GM10248 (cell line): ENCODE data around the gene EPX.

Experiments used
- CTCF ChIA-PET: fragments of 300-600 bp; sonication (Branson Sonifier 250); formaldehyde crosslinking; extraction: SDS; loops from one replicate; lab custom pipeline; 2021; ENCODE audit warnings: antibody characterized with exemption; lab: Yijun Ruan, JAX
- POLR2A ChIA-PET: fragments of 350-650 bp; sonication (Branson Sonifier 250); formaldehyde crosslinking; extraction: SDS; loops from one replicate; lab custom pipeline; 2020; ENCODE audit warnings: antibody characterized with exemption; lab: Yijun Ruan, JAX
- DNase-seq: peaks from one replicate; pipeline ENCODE4 v3.0.0; 2012; ENCODE audit errors: extremely low spot score
- TF ChIP-seq, protein P1 (sequence below): IDR thresholded peaks from 2 replicates; pipeline ENCODE4 v1.5.1; 2012; ENCODE audit warnings: mild to moderate bottlenecking, low read depth; ENCODE audit errors: extremely low read depth, missing control alignments, control extremely low read depth

EPX gene

DNA sequence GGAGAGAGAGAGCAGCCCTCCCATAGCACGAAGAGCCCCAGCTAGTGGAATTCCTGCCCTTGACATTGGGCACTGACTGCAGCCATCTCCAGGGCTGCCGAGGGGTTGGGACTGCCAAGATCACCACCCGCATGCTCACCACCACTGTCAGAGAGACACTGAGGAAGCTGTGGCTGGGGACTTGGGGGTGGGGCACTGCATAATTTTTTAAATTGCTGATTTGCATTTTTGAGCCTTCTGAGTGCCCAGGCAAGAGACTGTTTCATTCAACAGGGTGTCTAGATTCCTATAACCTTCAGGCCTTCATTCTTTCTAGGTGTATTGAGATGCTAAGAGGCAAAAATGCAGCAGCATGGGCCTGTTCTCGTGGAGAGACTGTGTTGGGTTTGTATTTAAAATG is 9.0 kb upstream of the EPX start:
- DNase-seq, result no peak
- POLR2A ChIA-PET, result no interaction called here
- CTCF ChIA-PET, result no interaction called here
- TF ChIP-seq, protein P1, sequence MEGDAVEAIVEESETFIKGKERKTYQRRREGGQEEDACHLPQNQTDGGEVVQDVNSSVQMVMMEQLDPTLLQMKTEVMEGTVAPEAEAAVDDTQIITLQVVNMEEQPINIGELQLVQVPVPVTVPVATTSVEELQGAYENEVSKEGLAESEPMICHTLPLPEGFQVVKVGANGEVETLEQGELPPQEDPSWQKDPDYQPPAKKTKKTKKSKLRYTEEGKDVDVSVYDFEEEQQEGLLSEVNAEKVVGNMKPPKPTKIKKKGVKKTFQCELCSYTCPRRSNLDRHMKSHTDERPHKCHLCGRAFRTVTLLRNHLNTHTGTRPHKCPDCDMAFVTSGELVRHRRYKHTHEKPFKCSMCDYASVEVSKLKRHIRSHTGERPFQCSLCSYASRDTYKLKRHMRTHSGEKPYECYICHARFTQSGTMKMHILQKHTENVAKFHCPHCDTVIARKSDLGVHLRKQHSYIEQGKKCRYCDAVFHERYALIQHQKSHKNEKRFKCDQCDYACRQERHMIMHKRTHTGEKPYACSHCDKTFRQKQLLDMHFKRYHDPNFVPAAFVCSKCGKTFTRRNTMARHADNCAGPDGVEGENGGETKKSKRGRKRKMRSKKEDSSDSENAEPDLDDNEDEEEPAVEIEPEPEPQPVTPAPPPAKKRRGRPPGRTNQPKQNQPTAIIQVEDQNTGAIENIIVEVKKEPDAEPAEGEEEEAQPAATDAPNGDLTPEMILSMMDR, result no peak

DNA sequence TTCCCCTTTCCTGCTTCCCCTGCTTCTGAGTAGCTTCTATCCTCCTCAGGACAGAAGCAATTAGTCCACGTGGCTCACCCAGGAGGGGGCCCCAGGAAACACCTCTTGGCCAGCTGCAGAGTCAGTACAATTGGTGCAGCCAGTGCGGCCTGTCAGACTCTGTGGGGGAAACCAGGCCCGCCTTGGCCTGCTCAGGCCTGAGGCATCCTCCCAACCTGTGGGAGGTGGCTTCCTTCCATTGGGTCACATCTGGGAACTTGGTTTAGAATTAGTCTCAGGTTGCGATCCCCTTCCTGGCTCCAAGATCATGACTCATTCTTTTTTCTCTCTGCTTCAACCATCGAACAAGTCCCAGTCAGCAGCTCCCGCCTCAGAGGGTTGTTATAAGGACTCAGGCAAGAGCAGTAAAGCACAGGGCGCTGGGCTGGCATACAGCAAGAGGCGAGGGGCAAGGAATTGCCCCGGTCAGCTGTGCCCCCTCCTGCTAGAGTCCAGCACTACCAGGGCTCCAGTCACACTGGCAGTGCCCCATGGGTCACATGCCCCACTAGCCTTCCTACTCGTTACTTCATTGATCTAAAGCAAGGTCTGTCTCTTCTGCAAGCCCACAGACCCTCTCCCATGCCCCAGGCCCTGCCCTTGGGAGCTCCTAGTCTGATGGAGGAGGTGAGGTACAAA is 8.1 kb upstream of the EPX start:
- TF ChIP-seq, protein P1, result no peak
- POLR2A ChIA-PET, result no interaction called here
- CTCF ChIA-PET, result interaction anchor here (0.7 to 2.1 kb wide), 3 partner anchors 10 to 66 kb away, joined by 3 to 9 read pairs (median 5); no protein-coding TSS in a partner anchor
- no peak for DNase-seq

DNA sequence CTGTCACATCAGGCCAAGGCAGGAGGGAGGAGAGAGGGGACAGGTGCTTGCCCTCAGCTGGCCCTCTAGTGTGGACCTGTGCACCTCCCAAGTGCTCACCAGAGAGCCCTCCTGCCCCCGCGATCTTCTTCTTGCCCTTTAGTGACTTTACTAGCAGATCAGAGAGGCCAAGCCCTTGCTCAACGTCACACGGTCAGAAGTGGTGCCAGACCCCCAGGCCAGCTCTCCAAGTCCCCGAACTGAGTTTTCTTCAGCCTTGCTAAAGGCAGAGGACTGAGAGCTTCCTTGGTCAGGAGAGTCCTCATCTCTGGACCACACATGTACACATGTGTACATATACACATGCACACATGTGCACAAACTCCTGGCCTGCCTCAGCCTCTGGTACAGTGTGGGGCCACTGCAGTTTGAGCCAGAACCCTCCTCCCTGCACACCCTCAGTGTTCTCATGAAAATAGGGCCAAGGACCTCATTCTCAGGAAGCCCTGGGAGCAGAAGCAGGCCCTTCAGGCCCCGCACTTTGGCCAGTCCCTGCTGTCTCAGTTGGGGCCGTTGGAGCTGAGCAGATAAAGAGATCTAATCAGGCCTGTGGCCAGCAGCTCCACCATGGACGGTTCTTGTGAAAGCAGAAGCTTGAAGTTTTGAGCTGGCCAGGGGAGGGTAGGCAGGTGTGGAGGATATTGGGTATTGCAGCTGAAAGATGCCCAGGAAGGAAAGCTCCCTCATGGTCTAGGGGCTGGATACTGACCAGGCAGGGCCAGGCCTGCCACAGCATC is 7.4 kb upstream of the EPX start:
- POLR2A ChIA-PET, result no interaction called here
- CTCF ChIA-PET, result interaction anchor here (1.3 to 2.1 kb wide), 3 partner anchors 14 to 65 kb away, joined by 4 to 9 read pairs (median 5); no protein-coding TSS in a partner anchor
- TF ChIP-seq, protein P1, result no peak
- no peak for DNase-seq

DNA sequence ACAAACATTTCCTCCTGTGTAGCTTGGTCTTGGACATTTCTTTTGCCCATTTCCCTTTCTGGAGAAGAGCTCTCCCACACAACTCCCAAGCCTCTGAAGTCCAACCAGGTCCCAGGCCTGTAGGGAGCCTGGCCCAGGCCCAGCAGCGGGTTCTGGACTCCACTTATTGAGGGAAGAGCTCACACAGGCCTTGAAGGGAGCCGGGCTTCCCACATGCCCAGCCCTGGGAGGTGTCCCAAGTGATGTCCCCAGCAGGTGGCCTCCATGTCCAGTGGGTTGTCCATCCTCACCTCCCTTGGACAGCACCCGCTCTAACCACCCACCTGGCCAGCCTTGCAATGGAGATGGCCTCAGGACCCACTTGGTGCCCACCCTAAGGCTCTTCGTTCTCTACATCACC is 5.9 kb upstream of the EPX start:
- ChIA-PET CTCF (interaction anchor here (1.7 kb wide), 1 partner anchor 63 kb away, joined by 5 read pairs; no protein-coding TSS in a partner anchor), POLR2A (interaction anchor here (0.6 kb wide), 1 partner anchor 902 kb away, joined by 7 read pairs; no protein-coding TSS in a partner anchor)

DNA sequence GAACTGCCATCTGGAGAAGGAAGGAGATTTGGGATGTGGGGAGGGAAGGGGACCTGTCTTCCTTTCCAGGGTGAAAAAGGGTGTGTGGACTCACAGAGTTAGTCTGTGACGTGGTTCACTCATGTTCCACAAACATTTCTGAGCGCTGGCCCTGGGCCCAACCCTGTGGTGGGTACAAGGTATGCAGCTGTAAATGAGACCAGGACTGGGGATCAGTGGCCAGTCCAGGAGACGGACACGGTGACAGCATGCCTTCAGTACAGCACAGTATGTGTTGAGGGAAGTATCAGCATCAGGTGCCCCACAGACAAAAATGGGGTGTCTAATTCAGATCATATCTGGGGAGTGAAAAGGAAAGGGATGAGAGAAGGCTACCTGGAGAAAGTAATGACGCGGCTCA is 5.5 kb upstream of the EPX start:
- ChIA-PET CTCF (no interaction called here), POLR2A (interaction anchor here (0.6 kb wide), 1 partner anchor 903 kb away, joined by 7 read pairs; no protein-coding TSS in a partner anchor)
- TF ChIP-seq, protein P1, result no peak
- no peak for DNase-seq

More for the DNA sequence above, 5.9 kb upstream of the EPX start:
- DNase-seq, result no peak
- TF ChIP-seq, protein P1, result no peak

GRCh38 chr17:58187675-58188074 is 4.9 kb upstream of the EPX start:
- ChIA-PET POLR2A (no interaction called here), CTCF (interaction anchor here (1.1 to 1.6 kb wide), 2 partner anchors 12 to 267 kb away, joined by 3 read pairs; no protein-coding TSS in a partner anchor)
- DNase-seq, result no peak
- TF ChIP-seq, protein P1, result no peak
